Activated T-helper 9 cell treated with anti-CD3 and anti-CD28 coated beads, Interleukin-2, amount 50 U/mL, for 16 hours (primary cell): ENCODE results near the gene OR5AP2.
"Not testable (repeated sequence)": the region's sequence is repeated elsewhere in the genome, so short reads cannot be mapped to it uniquely, and the experiment has no call there.

ENCODE experiments used
- DNase-seq: peaks from one replicate; pipeline ENCODE4 v3.0.0-alpha.2; 2020; ENCODE audit warnings: low read depth

OR5AP2 gene

DNA sequence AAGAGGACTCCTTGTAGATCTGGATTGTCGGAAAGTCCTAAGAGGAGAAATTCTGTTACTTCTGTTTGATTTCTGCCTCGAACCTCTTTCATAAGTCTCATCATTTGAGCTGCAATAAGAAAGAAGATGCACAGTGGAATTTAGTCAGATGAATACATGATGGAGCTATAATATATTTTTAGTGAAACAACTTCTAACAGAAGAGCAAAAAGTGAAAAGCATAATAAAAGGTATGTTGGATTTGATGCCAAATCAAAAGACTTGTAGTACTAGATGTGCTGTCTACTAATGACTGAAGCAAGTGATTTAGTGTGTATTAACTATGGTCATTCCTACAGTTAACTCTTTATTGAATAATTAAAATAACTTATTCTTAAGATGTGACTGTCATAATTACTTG lies at the start of gene OR5AP2:
TSS of gene OR5AP2 (minus strand) at position 101 of the 400 bp plus-strand sequence. CDS start at position 101, 0 bp downstream.
- no peak for DNase-seq

DNA sequence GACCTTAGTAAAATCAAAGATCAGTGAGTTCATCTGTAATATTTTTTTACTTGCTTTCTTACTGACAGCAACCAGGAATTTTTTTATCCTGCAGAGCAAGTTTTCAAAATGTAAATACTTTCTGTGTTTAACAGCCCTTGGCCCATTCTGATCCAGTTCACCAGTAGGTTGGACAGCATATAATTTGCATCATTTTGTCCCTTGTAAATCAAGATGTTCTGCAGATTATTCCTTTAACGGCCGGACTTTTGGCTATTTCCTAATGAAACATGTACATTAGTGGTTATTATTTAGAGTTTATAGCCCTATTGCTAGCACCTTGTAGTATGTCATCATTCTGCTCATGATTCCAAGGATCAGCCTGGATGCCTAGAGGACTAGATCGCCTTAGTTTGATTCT lies 48.9 kb upstream of the OR5AP2 start:
- not testable (repeated sequence) for DNase-seq

DNA sequence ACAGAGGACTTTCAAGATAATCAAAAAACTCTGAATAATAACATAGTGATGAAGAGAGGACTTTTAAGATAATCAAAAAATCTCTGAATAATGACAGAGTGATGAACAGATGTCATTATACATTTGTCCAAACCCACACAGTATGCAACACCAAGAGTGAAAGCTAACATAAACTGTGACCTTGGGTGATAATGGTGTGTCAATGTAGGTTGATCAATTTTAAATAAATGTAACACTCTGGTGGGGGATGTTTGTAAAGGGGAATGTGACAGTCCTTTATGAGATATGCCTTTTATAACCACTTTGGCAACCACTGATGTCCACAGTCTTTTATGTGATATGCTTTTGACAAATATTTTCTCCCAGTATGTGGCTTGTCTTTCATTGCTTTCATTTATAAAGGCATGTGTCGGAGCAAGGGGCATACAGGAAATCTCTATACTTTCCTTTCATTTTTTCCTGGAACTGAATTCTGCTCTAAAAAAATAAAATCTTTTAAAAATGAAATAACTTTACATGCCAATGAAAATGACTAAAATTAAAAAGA lies 46.4 kb upstream of the OR5AP2 start:
- DNase-seq = no peak

DNA sequence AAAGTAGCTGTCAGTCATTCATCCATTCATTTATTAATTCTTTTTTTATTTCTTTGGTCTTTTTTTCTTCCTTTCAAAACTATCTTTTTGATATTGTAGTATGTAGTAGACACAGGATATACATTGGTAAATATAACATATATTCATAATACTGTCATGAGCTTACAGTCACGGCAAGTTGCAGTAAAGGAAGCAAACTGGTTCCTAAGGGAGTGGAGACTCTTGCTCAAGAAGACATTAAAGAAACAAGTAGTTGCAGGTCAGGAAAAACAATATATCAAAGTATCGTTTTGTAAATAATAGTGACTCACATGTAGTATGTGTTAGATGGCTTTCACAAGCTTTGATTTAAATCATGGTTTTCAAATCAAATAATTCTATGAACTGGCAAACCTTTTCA lies 28.7 kb upstream of the OR5AP2 start:
- no peak for DNase-seq

DNA sequence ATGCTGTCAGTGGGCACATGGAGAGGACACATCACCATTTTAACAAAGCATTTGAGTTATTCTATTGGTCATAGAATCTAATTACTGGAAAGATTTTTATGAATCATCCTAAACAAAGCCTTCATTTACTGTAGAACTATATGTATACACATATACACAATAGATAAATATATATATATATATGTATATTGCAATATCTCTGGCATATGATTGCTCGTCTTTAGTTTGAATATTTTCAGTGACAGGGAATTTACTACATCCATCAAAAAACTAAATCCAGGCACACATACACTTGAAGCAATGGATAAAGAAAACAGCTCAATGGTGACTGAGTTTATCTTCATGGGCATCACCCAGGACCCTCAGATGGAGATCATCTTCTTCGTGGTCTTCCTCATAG lies 21.1 kb upstream of the OR5AP2 start, which contains the start of gene OR5AR1:
TSS of gene OR5AR1 (plus strand) at position 301 of the 400 bp plus-strand sequence. CDS start at position 301, 0 bp downstream.
- no peak for DNase-seq

DNA sequence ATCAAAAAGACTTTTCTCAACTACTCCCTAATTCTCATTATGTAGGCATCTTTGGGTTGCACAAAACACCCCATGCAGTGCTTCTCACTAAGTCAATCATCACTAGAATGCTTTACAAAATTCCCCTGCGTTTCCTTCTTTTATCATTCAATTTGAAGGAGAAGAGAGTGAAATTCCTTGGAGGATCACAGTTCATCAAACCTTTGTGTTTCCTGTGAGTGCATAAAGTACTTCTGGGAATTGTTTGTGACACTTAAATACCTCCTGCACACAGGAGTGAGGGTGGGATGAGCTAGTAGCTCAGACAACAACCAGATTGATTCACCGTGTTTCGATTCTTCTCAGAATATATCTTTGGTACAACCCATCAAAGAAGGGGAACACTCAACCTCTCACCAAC lies 17.5 kb upstream of the OR5AP2 start:
- no peak for DNase-seq

DNA sequence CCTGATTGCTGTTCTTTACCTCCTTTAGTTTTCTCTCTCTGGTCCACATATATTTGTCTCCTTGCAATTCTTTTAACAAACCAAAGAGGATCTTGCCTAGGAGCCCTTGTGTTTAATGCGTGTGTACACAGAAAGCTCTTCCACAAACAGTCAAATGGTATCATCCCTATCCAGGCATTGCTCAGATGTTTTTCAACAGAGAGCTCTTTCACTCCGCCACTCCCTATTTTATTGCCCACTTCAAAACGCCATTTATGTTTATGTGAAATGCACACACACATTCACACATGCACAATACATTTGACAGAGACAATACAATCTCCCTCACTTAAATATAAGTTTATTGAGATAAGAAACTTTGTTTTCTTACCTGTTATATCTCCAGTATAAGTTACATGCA lies 4.7 kb downstream of the OR5AP2 start:
- no peak for DNase-seq

DNA sequence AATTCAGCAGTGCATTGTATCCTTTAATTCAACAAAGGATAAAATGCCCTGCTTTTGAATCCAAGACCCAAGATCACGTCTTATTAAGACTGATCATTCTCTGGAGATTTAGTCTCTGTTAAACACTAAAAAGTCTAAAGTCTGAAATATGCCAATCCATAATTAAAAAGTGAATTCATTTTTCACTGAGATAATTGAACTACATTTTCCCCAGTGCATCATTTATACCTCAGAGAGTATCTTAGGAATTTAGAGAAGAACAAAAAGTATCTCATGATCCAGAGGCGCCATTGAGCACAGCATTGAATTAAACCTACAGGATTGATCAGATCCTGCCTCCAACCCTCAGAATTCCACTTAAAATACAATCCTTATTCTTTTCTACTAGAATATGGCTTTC lies 5.4 kb downstream of the OR5AP2 start:
- DNase-seq = no peak

DNA sequence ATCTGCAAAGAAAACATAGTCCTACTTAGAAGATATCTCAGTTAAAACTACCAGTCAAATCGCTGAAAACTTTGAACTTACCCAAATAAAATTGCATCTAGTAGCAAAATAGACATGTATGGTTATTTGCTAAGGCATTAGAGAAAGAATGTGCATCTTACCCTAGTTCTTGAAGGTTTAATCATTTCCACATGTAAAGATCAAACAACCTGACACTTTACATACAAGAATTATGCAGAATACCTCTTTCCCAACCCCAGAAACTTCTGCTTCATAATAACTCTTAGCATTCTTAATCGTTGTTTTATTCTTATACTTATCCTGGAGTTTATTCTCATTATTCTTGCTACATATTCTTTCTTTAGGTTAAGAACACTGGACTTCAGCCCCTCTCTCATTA lies 9.9 kb downstream of the OR5AP2 start:
- DNase-seq = no peak

DNA sequence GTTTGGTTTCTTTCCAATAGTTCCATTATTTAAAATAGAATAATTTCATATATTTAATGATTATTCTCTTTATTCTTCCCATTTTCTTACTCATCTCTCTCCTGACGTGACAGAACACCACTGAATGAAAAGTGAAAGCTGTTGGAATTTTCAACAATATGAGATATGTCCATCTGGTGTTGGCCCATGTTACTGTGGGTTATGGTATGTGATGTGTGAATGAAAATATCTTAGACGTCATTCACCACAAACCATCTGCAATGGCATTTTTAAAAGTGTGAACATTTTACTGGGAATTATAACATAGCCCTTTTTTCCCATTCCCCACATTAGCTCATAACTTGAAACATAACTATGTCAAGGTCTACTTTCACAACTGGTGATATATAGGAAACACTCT lies 16.3 kb downstream of the OR5AP2 start:
- no peak for DNase-seq

DNA sequence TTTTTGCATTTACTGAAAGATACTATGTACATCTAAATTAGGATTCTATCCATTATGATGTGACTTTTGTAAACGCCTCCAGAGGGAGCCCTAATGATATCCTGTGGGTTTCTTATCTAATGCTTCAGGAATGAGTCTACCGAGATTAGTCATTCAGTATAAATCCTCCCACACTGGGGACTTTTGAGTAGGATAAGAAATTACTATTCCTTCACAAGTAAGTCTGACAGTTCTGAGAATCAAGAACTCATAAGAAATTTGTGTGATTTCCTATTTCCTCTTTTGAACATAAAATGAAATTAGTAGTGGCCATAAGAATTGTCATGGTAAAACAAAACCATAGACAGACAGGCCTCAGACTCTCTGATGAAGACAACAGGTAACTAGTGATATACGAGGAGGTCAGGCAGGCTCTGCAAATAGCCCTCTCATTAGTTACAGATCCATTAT lies 17.6 kb downstream of the OR5AP2 start:
- no peak for DNase-seq

DNA sequence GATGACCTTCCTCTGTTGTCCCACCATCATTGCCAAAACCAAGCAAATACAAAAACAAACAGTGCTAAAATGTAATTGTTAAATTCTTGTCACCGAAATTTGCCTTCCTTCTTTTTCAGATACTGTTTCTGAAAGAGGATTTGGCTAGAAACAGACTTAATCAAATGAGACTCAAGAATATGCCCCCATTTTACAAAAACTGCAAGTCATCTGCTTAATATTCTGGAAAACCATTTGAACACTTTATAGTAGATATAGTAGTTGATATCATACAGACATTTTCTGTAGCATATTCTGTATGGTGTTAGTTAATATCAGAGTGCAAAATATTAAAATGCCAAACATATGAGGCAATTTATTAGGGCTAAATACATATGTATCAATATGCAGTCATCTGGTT lies 31.1 kb downstream of the OR5AP2 start:
- no peak for DNase-seq

DNA sequence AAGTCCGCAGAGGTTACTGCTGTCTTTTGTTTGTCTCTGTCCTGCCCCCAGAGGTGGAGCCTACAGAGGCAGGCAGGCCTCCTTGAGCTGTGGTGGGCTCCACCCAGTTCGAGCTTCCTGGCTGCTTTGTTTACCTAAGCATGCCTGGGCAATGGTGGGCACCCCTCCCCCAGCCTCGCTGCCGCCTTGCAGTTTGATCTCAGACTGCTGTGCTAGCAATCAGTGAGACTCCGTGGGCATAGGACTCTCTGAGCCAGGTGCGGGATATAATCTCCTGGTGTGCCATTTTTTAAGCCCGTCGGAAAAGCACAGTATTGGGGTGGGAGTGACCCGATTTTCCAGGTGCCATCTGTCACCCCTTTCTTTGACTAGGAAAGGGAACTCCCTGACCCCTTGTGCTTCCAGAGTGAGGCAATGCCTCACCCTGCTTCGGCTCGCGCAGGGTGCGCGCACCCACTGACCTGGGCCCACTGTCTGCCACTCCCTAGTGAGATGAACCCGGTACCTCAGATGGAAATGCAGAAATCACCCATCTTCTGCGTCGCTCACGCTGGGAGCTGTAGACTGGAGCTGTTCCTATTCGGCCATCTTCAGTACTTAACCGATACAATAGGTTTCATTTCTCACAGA lies 50.0 kb downstream of the OR5AP2 start:
- DNase-seq = not testable (repeated sequence)
